CD8-positive, alpha-beta memory T cell (primary cell): Measurements from ENCODE around the gene TTC19. TPM values are rescaled to one million over a fixed set of nuclear protein-coding genes. Genes with fewer than 3 reads are reported as not detected.

Experiments used
- CTCF ChIA-PET: fragments of 350-600 bp; sonication (Branson Sonifier 250); formaldehyde crosslinking; loops from one replicate; lab custom pipeline; 2021; ENCODE audit warnings: antibody characterized with exemption; lab: Charles Lee
- POLR2A ChIA-PET: fragments of 350-600 bp; sonication (Branson Sonifier 250); formaldehyde crosslinking; loops from one replicate; lab custom pipeline; 2021; ENCODE audit warnings: antibody characterized with exemption; lab: Charles Lee
- DNase-seq, 5 donors: peaks; one replicate each; pipeline versions ENCODE4 v3.0.0 to v3.0.0-alpha.2; 2020 to 2022; ENCODE audit warnings: mixed read lengths in 1 of 5
- H3K27ac ChIP-seq: one replicate; pipeline ENCODE4 v1.7.0; 2013; ENCODE audit warnings: low read depth, mild to moderate bottlenecking, low read length, moderate library complexity
- H3K27me3 ChIP-seq: 2 replicates; pipeline ENCODE4 v1.7.0; 2013; ENCODE audit warnings: low read length, mild to moderate bottlenecking; ENCODE audit not compliant: insufficient read depth, poor library complexity, severe bottlenecking
- H3K36me3 ChIP-seq: 2 replicates; pipeline ENCODE4 v1.7.0; 2013; ENCODE audit warnings: mild to moderate bottlenecking, low read length, moderate library complexity; ENCODE audit not compliant: insufficient read depth
- H3K4me1 ChIP-seq: 2 replicates; pipeline ENCODE4 v1.7.0; 2013; ENCODE audit warnings: mild to moderate bottlenecking, low read length, moderate library complexity; ENCODE audit not compliant: insufficient read depth
- H3K4me3 ChIP-seq: 2 replicates; pipeline ENCODE4 v1.7.0; 2013; ENCODE audit warnings: mild to moderate bottlenecking, low read length
- H3K9me3 ChIP-seq: 2 replicates; pipeline ENCODE4 v1.7.0; 2013; ENCODE audit warnings: mild to moderate bottlenecking, low read length
- H3K27ac Mint-ChIP-seq, 8 donors: one replicate each; pipeline ENCODE4 v1.8.0; 2020 to 2021; ENCODE audit warnings: mixed read lengths in 8 of 8, mild to moderate bottlenecking in 6 of 8, inconsistent platforms in 3 of 8, moderate library complexity in 3 of 8
- H3K27me3 Mint-ChIP-seq, 2 donors: one replicate each; pipeline ENCODE4 v1.8.0; 2020 to 2021; ENCODE audit warnings: mixed read lengths in 2 of 2, mild to moderate bottlenecking in 1 of 2, moderate library complexity in 1 of 2
- H3K36me3 Mint-ChIP-seq, 3 donors: one replicate each; pipeline ENCODE4 v1.8.0; 2020 to 2021; ENCODE audit warnings: mixed read lengths in 3 of 3, inconsistent platforms in 1 of 3, mild to moderate bottlenecking in 1 of 3
- H3K4me1 Mint-ChIP-seq, 3 donors: one replicate each; pipeline ENCODE4 v1.8.0; 2020 to 2021; ENCODE audit warnings: mixed read lengths in 3 of 3, inconsistent platforms in 1 of 3, mild to moderate bottlenecking in 1 of 3
- H3K4me3 Mint-ChIP-seq, 7 donors: one replicate each; pipeline ENCODE4 v1.8.0; 2020 to 2021; ENCODE audit warnings: mixed read lengths in 7 of 7, mild to moderate bottlenecking in 6 of 7, moderate library complexity in 4 of 7, inconsistent platforms in 2 of 7
- H3K9me3 Mint-ChIP-seq, 5 donors: one replicate each; pipeline ENCODE4 v1.8.0; 2020 to 2022; ENCODE audit warnings: mixed read lengths in 5 of 5, mild to moderate bottlenecking in 3 of 5, moderate library complexity in 2 of 5, inconsistent platforms in 1 of 5
- polyA plus RNA-seq: library from polyadenylated mRNA; unstranded; fragments of 300-500 nt; fragmentation: Illumina TruSeq; gene quantifications from one replicate; pipeline ENCODE4 v1.2.3, GENCODE V29; 2021
- total RNA-seq, 2 experiments: library from RNA; stranded (reverse); gene quantifications; one replicate each; pipeline ENCODE4 v1.2.3, GENCODE V29; 2021

The TTC19 gene
- total and polyA plus RNA-seq, 3 experiments from 2014 or later: 30.6 to 40.5 (median 34.1) TPM

DNA sequence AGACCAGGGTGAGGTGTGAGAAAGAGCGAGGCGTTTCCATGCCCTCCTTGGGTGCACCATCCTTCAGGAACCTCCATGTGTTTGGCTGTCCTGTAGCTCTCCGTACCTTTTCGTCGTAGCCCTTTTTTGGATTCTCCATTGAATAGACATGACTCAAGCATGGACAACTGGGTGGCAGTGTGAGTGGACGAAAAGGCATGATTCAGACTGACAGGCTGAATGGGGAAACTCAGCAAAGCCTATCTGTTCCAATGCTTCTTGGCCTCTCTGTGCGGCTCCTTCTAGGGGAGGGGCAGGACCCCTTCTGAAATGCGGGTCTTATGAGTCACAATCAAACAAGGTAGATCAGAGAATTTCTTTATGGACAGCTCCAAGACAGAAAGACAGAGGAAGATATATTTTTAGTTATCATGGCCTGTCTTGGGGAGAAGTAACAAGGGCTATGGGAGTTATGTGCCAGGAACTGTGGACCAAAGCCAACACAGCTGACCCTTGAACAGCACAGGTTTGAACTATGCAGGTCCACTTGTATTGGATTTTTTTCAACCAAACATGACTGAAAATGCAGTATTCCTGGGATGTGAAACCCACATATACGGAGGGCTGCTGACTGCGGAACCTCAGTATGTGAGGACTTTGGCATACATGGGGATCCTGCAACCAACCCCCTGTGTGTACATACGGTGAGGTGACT is 31.8 kb upstream of the TTC19 start:
- Histone ChIP-seq H3K4me3 (no peak overlapping the region), H3K27me3 (no peaks in the 10 kb centered on the region), H3K36me3 (no peaks in the 10 kb centered on the region), H3K27ac (no peak overlapping the region), H3K4me1 (peaks cover 14% of the 10 kb centered on the region), H3K9me3 (no peaks in the 10 kb centered on the region)
- Mint-ChIP-seq H3K4me3 (no peak overlapping the region), H3K36me3 (no peaks in the 10 kb centered on the region), H3K9me3 (no peaks in the 10 kb centered on the region), H3K27me3 (peaks cover 2 to 11% of the 10 kb centered on the region in 2 donors), H3K27ac (no peak overlapping the region), H3K4me1 (peaks cover 0 to 3% (median 0%) of the 10 kb centered on the region in 3 donors)
- CTCF ChIA-PET: no interaction called here
- POLR2A ChIA-PET: no interaction called here
- DNase-seq: no peak

- peaks cover 0 to 2% (median 0%) of the 10 kb centered on the region in 3 donors for H3K36me3 Mint-ChIP-seq
- ChIA-PET CTCF (no interaction called here), POLR2A (no interaction called here)
Observed at GRCh38 chr17:15969463-15969862, 30.2 kb upstream of the TTC19 start.

GRCh38 chr17:15970500-15970899 is 29.1 kb upstream of the TTC19 start:
- POLR2A ChIA-PET: no interaction called here
- Histone ChIP-seq H3K27ac (no peak overlapping the region), H3K36me3 (no peaks in the 10 kb centered on the region), H3K4me1 (peaks cover 14% of the 10 kb centered on the region), H3K9me3 (no peaks in the 10 kb centered on the region), H3K4me3 (no peak overlapping the region), H3K27me3 (no peaks in the 10 kb centered on the region)
- Mint-ChIP-seq H3K36me3 (peaks cover 0 to 12% (median 0%) of the 10 kb centered on the region in 3 donors), H3K4me1 (peaks cover 0 to 3% (median 0%) of the 10 kb centered on the region in 3 donors), H3K9me3 (no peaks in the 10 kb centered on the region), H3K27ac (no peak overlapping the region), H3K4me3 (no peak overlapping the region), H3K27me3 (peaks cover 0 to 11% of the 10 kb centered on the region in 2 donors)
- CTCF ChIA-PET: no interaction called here
- no peak for DNase-seq

More at GRCh38 chr17:15969463-15969862, 30.2 kb upstream of the TTC19 start:
- Mint-ChIP-seq H3K4me1 (peaks cover 0 to 3% (median 0%) of the 10 kb centered on the region in 3 donors), H3K27ac (peak overlapping the region in 1 of 8 donors; percentile 58), H3K9me3 (no peaks in the 10 kb centered on the region), H3K4me3 (no peak overlapping the region), H3K27me3 (peaks cover 2 to 11% of the 10 kb centered on the region in 2 donors)
- Histone ChIP-seq H3K4me1 (peaks cover 14% of the 10 kb centered on the region), H3K4me3 (no peak overlapping the region), H3K9me3 (no peaks in the 10 kb centered on the region), H3K36me3 (no peaks in the 10 kb centered on the region), H3K27me3 (no peaks in the 10 kb centered on the region), H3K27ac (no peak overlapping the region)
- DNase-seq: no peak

DNA sequence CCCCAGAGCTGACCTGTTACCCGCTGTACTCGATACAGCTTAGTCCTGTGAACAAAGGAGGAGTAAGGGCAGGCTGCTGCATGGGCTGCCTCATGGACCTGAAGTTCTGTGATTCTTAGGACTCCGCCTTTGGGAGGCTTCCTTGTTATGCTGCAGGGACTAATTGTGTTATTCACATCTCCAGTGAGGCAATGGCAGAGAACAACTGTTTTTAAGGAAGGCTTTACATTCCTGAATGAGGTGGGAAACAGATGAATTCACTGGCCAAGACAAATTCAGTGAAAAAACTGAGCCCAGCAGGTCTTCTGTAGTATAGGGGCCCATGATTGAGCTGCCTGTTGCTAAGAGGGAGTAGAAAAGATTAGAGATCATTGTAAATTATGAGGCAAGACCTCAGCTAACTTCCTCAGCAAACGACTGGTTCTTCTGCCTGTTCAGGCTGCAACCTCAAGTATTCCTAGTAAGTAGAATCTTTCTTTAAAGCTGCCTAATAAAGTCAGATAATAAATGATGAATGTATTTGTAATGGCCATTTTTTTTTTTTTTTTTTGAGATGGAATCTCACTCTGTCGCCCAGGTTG is 28.4 kb upstream of the TTC19 start:
- Histone ChIP-seq H3K27ac (no peak overlapping the region), H3K36me3 (no peaks in the 10 kb centered on the region), H3K4me1 (peaks cover 12% of the 10 kb centered on the region), H3K27me3 (no peaks in the 10 kb centered on the region), H3K4me3 (no peak overlapping the region), H3K9me3 (no peaks in the 10 kb centered on the region)
- Mint-ChIP-seq H3K4me1 (peaks cover 0 to 3% (median 0%) of the 10 kb centered on the region in 3 donors), H3K4me3 (no peak overlapping the region), H3K27ac (no peak overlapping the region), H3K27me3 (peaks cover 0 to 11% of the 10 kb centered on the region in 2 donors), H3K36me3 (peaks cover 0 to 15% (median 0%) of the 10 kb centered on the region in 3 donors), H3K9me3 (no peaks in the 10 kb centered on the region)
- no peak for DNase-seq
- ChIA-PET CTCF (no interaction called here), POLR2A (no interaction called here)

- Histone ChIP-seq H3K9me3 (no peaks in the 10 kb centered on the region), H3K27ac (no peak overlapping the region), H3K4me1 (peaks cover 5% of the 10 kb centered on the region), H3K4me3 (no peak overlapping the region), H3K27me3 (no peaks in the 10 kb centered on the region), H3K36me3 (peaks cover 5% of the 10 kb centered on the region)
- ChIA-PET POLR2A (no interaction called here), CTCF (no interaction called here)
- no peak for DNase-seq
- Mint-ChIP-seq H3K4me3 (no peak overlapping the region), H3K9me3 (no peaks in the 10 kb centered on the region), H3K4me1 (no peaks in the 10 kb centered on the region), H3K27me3 (peaks cover 0 to 11% of the 10 kb centered on the region in 2 donors), H3K36me3 (peaks cover 0 to 21% (median 3%) of the 10 kb centered on the region in 3 donors), H3K27ac (peak overlapping the region in 1 of 8 donors; percentile 62)
Observed at GRCh38 chr17:15971882-15972281, 27.7 kb upstream of the TTC19 start.

DNA sequence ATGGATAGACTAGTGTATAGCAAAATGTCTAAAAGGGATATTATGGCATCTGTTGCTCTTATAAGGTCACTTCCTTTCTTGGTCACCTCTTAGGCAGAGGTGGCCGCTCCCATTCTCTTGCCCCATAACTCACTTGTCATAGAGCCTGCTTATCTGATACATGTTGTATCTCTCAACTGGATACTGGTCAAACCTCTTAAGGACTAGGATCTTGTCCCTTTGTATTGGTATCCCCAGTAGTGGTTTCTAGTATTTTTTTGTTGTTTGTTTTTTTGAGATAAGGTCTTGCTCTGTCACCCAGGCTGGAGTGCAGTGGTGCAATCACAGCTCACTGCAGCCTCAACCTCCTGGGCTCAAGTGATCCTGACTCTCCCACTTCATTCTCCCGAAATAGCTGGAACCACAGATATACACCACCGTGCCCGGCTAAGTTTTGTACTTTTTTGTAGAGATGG is 27.1 kb upstream of the TTC19 start:
- Histone ChIP-seq H3K4me3 (no peak overlapping the region), H3K36me3 (peaks cover 9% of the 10 kb centered on the region), H3K9me3 (no peaks in the 10 kb centered on the region), H3K4me1 (no peaks in the 10 kb centered on the region), H3K27me3 (no peaks in the 10 kb centered on the region), H3K27ac (no peak overlapping the region)
- DNase-seq: no peak
- Mint-ChIP-seq H3K4me1 (no peaks in the 10 kb centered on the region), H3K36me3 (peaks cover 0 to 27% (median 7%) of the 10 kb centered on the region in 3 donors), H3K4me3 (no peak overlapping the region), H3K27ac (peak overlapping the region in 2 of 8 donors; percentile 13 to 68), H3K9me3 (no peaks in the 10 kb centered on the region), H3K27me3 (peaks cover 0 to 11% of the 10 kb centered on the region in 2 donors)
- ChIA-PET POLR2A (no interaction called here), CTCF (no interaction called here)

DNA sequence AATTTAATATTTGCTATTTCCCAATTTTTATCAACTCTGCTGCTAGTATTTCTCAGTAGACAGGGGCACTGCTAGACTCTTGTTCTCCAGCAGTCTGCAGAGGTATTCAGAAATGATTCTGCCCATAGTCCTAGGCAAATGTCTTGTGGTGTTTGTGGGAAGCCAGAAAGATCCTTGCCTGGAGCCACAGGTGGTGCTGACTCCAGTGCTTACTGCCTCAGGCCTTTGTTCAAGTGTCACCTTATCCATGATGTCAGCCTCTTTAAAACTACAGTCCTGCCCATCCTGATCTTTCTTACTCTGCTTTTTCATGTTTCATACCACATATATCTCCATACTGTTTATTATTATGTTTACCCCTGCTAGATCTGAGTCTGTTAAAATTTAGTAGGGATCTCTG is 26.6 kb upstream of the TTC19 start:
- H3K27ac Mint-ChIP-seq: peak overlapping the region in 2 of 8 donors; percentile 13 to 68
- POLR2A ChIA-PET: no interaction called here
- no peaks in the 10 kb centered on the region for H3K4me1 Mint-ChIP-seq
- no peaks in the 10 kb centered on the region for H3K27me3 ChIP-seq
- peaks cover 3 to 31% (median 10%) of the 10 kb centered on the region in 3 donors for H3K36me3 Mint-ChIP-seq
- no peaks in the 10 kb centered on the region for H3K9me3 ChIP-seq
- CTCF ChIA-PET: no interaction called here
- no peak overlapping the region for H3K4me3 ChIP-seq
- H3K9me3 Mint-ChIP-seq: no peaks in the 10 kb centered on the region
- H3K4me3 Mint-ChIP-seq: no peak overlapping the region
- H3K27me3 Mint-ChIP-seq: peaks cover 0 to 11% of the 10 kb centered on the region in 2 donors
- no peaks in the 10 kb centered on the region for H3K4me1 ChIP-seq
- H3K27ac ChIP-seq: no peak overlapping the region
- no peak for DNase-seq
- H3K36me3 ChIP-seq: peaks cover 9% of the 10 kb centered on the region

DNA sequence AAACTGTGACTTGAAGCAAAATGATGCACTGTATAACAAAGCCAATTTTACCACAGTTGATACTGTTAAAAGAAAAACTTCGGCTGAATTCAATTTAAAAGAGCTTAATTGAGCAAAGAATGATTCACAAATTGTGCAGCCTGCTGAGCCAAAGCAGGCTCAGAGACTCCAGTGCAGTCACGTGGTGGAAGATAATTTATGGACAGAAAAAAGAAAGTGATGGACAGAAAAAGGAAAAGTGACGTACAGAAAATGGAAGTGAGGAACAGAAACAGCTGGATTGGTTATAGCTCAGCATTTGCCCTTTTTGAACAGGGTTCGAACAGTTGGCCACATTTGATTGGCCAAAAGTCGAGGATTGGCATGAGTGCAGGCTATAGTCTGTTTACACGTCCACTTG is 25.8 kb upstream of the TTC19 start:
- no peaks in the 10 kb centered on the region for H3K9me3 ChIP-seq
- H3K4me3 Mint-ChIP-seq: no peak overlapping the region
- ChIA-PET CTCF (no interaction called here), POLR2A (no interaction called here)
- H3K36me3 Mint-ChIP-seq: peaks cover 3 to 37% (median 11%) of the 10 kb centered on the region in 3 donors
- no peaks in the 10 kb centered on the region for H3K27me3 ChIP-seq
- no peak for DNase-seq
- no peaks in the 10 kb centered on the region for H3K4me1 Mint-ChIP-seq
- no peaks in the 10 kb centered on the region for H3K4me1 ChIP-seq
- no peaks in the 10 kb centered on the region for H3K9me3 Mint-ChIP-seq
- H3K27ac Mint-ChIP-seq: no peak overlapping the region
- H3K27me3 Mint-ChIP-seq: peaks cover 0 to 8% of the 10 kb centered on the region in 2 donors
- no peak overlapping the region for H3K4me3 ChIP-seq
- peaks cover 9% of the 10 kb centered on the region for H3K36me3 ChIP-seq
- H3K27ac ChIP-seq: no peak overlapping the region
